Effector memory CD4-positive, alpha-beta T cell (primary cell): ENCODE measurements around the gene C16orf78.

Experiments used
- DNase-seq, 3 donors: peaks; one replicate each; pipeline ENCODE4 v3.0.0-alpha.2; 2020
- H3K27ac ChIP-seq: 2 replicates; pipeline ENCODE4 v1.7.0; 2013; ENCODE audit warnings: mild to moderate bottlenecking, low read length, moderate library complexity; ENCODE audit not compliant: insufficient read depth, poor library complexity, severe bottlenecking
- H3K27me3 ChIP-seq: replicated peaks from 2 replicates; pipeline ENCODE4 v1.7.0; 2013; ENCODE audit warnings: mild to moderate bottlenecking, low read length; ENCODE audit not compliant: insufficient read depth, control insufficient read depth, poor library complexity, severe bottlenecking
- H3K36me3 ChIP-seq: 2 replicates; pipeline ENCODE4 v1.7.0; 2013; ENCODE audit warnings: mild to moderate bottlenecking, low read length, moderate library complexity; ENCODE audit not compliant: control insufficient read depth, insufficient read depth
- H3K4me1 ChIP-seq: 2 replicates; pipeline ENCODE4 v1.7.0; 2013; ENCODE audit warnings: low read length, mild to moderate bottlenecking; ENCODE audit not compliant: control insufficient read depth, insufficient read depth, poor library complexity, severe bottlenecking
- H3K4me3 ChIP-seq: 2 replicates; pipeline ENCODE4 v1.7.0; 2013; ENCODE audit warnings: low read length, low read depth, mild to moderate bottlenecking; ENCODE audit not compliant: insufficient read depth, poor library complexity, severe bottlenecking
- H3K9me3 ChIP-seq: 2 replicates; pipeline ENCODE4 v1.7.0; 2013; ENCODE audit warnings: mild to moderate bottlenecking, low read length, moderate library complexity; ENCODE audit not compliant: control insufficient read depth

The C16orf78 gene

GRCh38 chr16:49407873-49408550 lies 34.4 kb downstream of the C16orf78 start:
- Histone ChIP-seq H3K9me3 (no peaks in the 10 kb centered on the region), H3K27me3 (no peaks in the 10 kb centered on the region), H3K36me3 (no peaks in the 10 kb centered on the region), H3K4me3 (no peak overlapping the region), H3K4me1 (no peaks in the 10 kb centered on the region), H3K27ac (no peak overlapping the region)
- DNase-seq: peak; percentile 7 to 31 (median 30)

GRCh38 chr16:49409121-49409520 lies 35.5 kb downstream of the C16orf78 start:
- Histone ChIP-seq H3K4me3 (no peak overlapping the region), H3K27me3 (no peaks in the 10 kb centered on the region), H3K9me3 (no peaks in the 10 kb centered on the region), H3K36me3 (no peaks in the 10 kb centered on the region), H3K27ac (no peak overlapping the region), H3K4me1 (no peaks in the 10 kb centered on the region)
- DNase-seq: no peak

GRCh38 chr16:49410226-49410625 lies 36.6 kb downstream of the C16orf78 start:
- no peaks in the 10 kb centered on the region for H3K4me1 ChIP-seq
- H3K4me3 ChIP-seq: no peak overlapping the region
- no peak overlapping the region for H3K27ac ChIP-seq
- DNase-seq: no peak
- H3K9me3 ChIP-seq: no peaks in the 10 kb centered on the region
- no peaks in the 10 kb centered on the region for H3K36me3 ChIP-seq
- H3K27me3 ChIP-seq: no peaks in the 10 kb centered on the region

GRCh38 chr16:49411121-49411970 lies 37.7 kb downstream of the C16orf78 start:
- no peak for DNase-seq
- no peaks in the 10 kb centered on the region for H3K9me3 ChIP-seq
- no peaks in the 10 kb centered on the region for H3K4me1 ChIP-seq
- H3K27ac ChIP-seq: no peak overlapping the region
- no peak overlapping the region for H3K4me3 ChIP-seq
- H3K36me3 ChIP-seq: no peaks in the 10 kb centered on the region
- no peaks in the 10 kb centered on the region for H3K27me3 ChIP-seq

GRCh38 chr16:49414671-49415070 lies 41.1 kb downstream of the C16orf78 start:
- no peak overlapping the region for H3K27ac ChIP-seq
- no peaks in the 10 kb centered on the region for H3K27me3 ChIP-seq
- no peak for DNase-seq
- H3K36me3 ChIP-seq: no peaks in the 10 kb centered on the region
- no peak overlapping the region for H3K4me3 ChIP-seq
- H3K9me3 ChIP-seq: no peaks in the 10 kb centered on the region
- H3K4me1 ChIP-seq: no peaks in the 10 kb centered on the region

GRCh38 chr16:49415083-49415482 lies 41.5 kb downstream of the C16orf78 start:
- no peaks in the 10 kb centered on the region for H3K27me3 ChIP-seq
- no peaks in the 10 kb centered on the region for H3K36me3 ChIP-seq
- no peak for DNase-seq
- no peaks in the 10 kb centered on the region for H3K4me1 ChIP-seq
- no peak overlapping the region for H3K4me3 ChIP-seq
- H3K9me3 ChIP-seq: no peaks in the 10 kb centered on the region
- no peak overlapping the region for H3K27ac ChIP-seq

- H3K4me3 ChIP-seq: no peak overlapping the region
- H3K9me3 ChIP-seq: no peaks in the 10 kb centered on the region
- H3K27me3 ChIP-seq: no peaks in the 10 kb centered on the region
- H3K27ac ChIP-seq: no peak overlapping the region
- no peaks in the 10 kb centered on the region for H3K4me1 ChIP-seq
- no peaks in the 10 kb centered on the region for H3K36me3 ChIP-seq
- no peak for DNase-seq
These were observed 42.5 kb downstream of the C16orf78 start for GRCh38 chr16:49416001-49416675.

- no peaks in the 10 kb centered on the region for H3K27me3 ChIP-seq
- no peaks in the 10 kb centered on the region for H3K4me1 ChIP-seq
- no peaks in the 10 kb centered on the region for H3K9me3 ChIP-seq
- no peak for DNase-seq
- no peak overlapping the region for H3K27ac ChIP-seq
- H3K36me3 ChIP-seq: no peaks in the 10 kb centered on the region
- no peak overlapping the region for H3K4me3 ChIP-seq
These were observed 43.8 kb downstream of the C16orf78 start for GRCh38 chr16:49417354-49417753.

- H3K4me1 ChIP-seq: no peaks in the 10 kb centered on the region
- H3K9me3 ChIP-seq: no peaks in the 10 kb centered on the region
- DNase-seq: no peak
- H3K27ac ChIP-seq: no peak overlapping the region
- no peaks in the 10 kb centered on the region for H3K36me3 ChIP-seq
- no peak overlapping the region for H3K4me3 ChIP-seq
- H3K27me3 ChIP-seq: no peaks in the 10 kb centered on the region
These were observed 45.4 kb downstream of the C16orf78 start for GRCh38 chr16:49419006-49419405.

- no peaks in the 10 kb centered on the region for H3K36me3 ChIP-seq
- DNase-seq: no peak
- no peak overlapping the region for H3K27ac ChIP-seq
- H3K27me3 ChIP-seq: no peaks in the 10 kb centered on the region
- H3K9me3 ChIP-seq: no peaks in the 10 kb centered on the region
- H3K4me3 ChIP-seq: no peak overlapping the region
- no peaks in the 10 kb centered on the region for H3K4me1 ChIP-seq
These were observed 46.3 kb downstream of the C16orf78 start for GRCh38 chr16:49419862-49420261.
